Esophagus squamous epithelium (tissue), 4 donors: ENCODE data around the gene ADAM10.

Experiments
- POLR2A ChIP-seq, 4 donors: fragments of 450-650 bp; IDR thresholded peaks; one replicate each; pipeline ENCODE4 v1.6.1; 2017; ENCODE audit warnings: antibody characterized with exemption in 4 of 4, mild to moderate bottlenecking in 4 of 4, moderate library complexity in 3 of 4
- TF ChIP-seq, protein P1 (sequence below), 6 experiments: fragments of 450-650 bp in 4 of 6; fragments of 200-600 bp in 2 of 6; sonication (generic) in 2 of 6; IDR thresholded peaks; one replicate each; pipeline ENCODE4 v1.5.1; 2016 to 2019; ENCODE audit warnings: antibody characterized with exemption in 6 of 6, mild to moderate bottlenecking in 4 of 6, moderate library complexity in 4 of 6

GRCh38 chr15:58738046-58738707 lies 11.3 kb downstream of the ADAM10 start:
- TF ChIP-seq POLR2A (IDR thresholded peaks at IDR 0.05), result no peak
- TF ChIP-seq, protein P1, sequence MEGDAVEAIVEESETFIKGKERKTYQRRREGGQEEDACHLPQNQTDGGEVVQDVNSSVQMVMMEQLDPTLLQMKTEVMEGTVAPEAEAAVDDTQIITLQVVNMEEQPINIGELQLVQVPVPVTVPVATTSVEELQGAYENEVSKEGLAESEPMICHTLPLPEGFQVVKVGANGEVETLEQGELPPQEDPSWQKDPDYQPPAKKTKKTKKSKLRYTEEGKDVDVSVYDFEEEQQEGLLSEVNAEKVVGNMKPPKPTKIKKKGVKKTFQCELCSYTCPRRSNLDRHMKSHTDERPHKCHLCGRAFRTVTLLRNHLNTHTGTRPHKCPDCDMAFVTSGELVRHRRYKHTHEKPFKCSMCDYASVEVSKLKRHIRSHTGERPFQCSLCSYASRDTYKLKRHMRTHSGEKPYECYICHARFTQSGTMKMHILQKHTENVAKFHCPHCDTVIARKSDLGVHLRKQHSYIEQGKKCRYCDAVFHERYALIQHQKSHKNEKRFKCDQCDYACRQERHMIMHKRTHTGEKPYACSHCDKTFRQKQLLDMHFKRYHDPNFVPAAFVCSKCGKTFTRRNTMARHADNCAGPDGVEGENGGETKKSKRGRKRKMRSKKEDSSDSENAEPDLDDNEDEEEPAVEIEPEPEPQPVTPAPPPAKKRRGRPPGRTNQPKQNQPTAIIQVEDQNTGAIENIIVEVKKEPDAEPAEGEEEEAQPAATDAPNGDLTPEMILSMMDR (IDR thresholded peaks at IDR 0.05), result no peak
